GM23248 (cell line): Measurements from ENCODE around the gene RDX. TPM values are rescaled to one million over a fixed set of nuclear protein-coding genes. Genes with fewer than 3 reads are reported as not detected.

Experiments used
- DNase-seq: peaks from one replicate; pipeline ENCODE4 v3.0.0-alpha.2; 2015
- H2AFZ ChIP-seq: fragments of 200-600 bp; sonication (generic); 2 replicates; pipeline ENCODE4 v1.6.1; 2016; ENCODE audit warnings: antibody characterized with exemption
- H3F3A ChIP-seq: fragments of 200-600 bp; sonication (generic); 2 replicates; pipeline ENCODE4 v1.6.1; 2016; ENCODE audit warnings: mild to moderate bottlenecking, antibody characterized with exemption, mixed run types; ENCODE audit not compliant: insufficient read depth
- H3K27ac ChIP-seq: fragments of 200-600 bp; sonication (generic); 2 replicates; pipeline ENCODE4 v1.5.1; 2016; ENCODE audit warnings: mild to moderate bottlenecking
- H3K27me3 ChIP-seq: fragments of 200-600 bp; sonication (generic); replicated peaks from 2 replicates; pipeline ENCODE4 v1.6.1; 2016; ENCODE audit warnings: mild to moderate bottlenecking; ENCODE audit not compliant: insufficient read depth
- H3K36me3 ChIP-seq: fragments of 200-600 bp; sonication (generic); 2 replicates; pipeline ENCODE4 v1.6.1; 2016; ENCODE audit warnings: low read depth, mild to moderate bottlenecking
- H3K4me1 ChIP-seq: fragments of 200-600 bp; sonication (generic); 2 replicates; pipeline ENCODE4 v1.6.1; 2016; ENCODE audit warnings: mild to moderate bottlenecking; ENCODE audit not compliant: insufficient read depth
- H3K4me2 ChIP-seq: fragments of 200-600 bp; sonication (generic); one replicate; pipeline ENCODE4 v1.6.1; 2016; ENCODE audit warnings: mild to moderate bottlenecking; ENCODE audit not compliant: unreplicated experiment
- H3K4me3 ChIP-seq: fragments of 200-600 bp; sonication (generic); 2 replicates; pipeline ENCODE4 v1.5.1; 2016; ENCODE audit warnings: mild to moderate bottlenecking
- H3K79me2 ChIP-seq: fragments of 200-600 bp; sonication (generic); 2 replicates; pipeline ENCODE4 v1.6.1; 2016; ENCODE audit warnings: mild to moderate bottlenecking; ENCODE audit not compliant: insufficient read depth
- H3K9ac ChIP-seq: fragments of 200-600 bp; sonication (generic); 2 replicates; pipeline ENCODE4 v1.6.1; 2016; ENCODE audit warnings: mild to moderate bottlenecking
- H3K9me2 ChIP-seq: fragments of 200-600 bp; sonication (generic); 2 replicates; pipeline ENCODE4 v1.6.1; 2016; ENCODE audit warnings: mixed run types, mild to moderate bottlenecking, moderate library complexity; ENCODE audit not compliant: insufficient read depth
- H3K9me3 ChIP-seq: fragments of 200-600 bp; sonication (generic); one replicate; pipeline ENCODE4 v1.6.1; 2017; ENCODE audit warnings: low read depth
- H4K20me1 ChIP-seq: fragments of 200-600 bp; sonication (generic); 2 replicates; pipeline ENCODE4 v1.6.0; 2016; ENCODE audit not compliant: insufficient read depth
- EZH2 ChIP-seq: fragments of 200-600 bp; sonication (generic); IDR thresholded peaks from 2 replicates; pipeline ENCODE4 v1.6.1; 2018; ENCODE audit warnings: antibody characterized with exemption, mild to moderate bottlenecking; ENCODE audit not compliant: insufficient read depth, poor library complexity, severe bottlenecking
- EZH2phosphoT487 ChIP-seq: fragments of 200-600 bp; sonication (generic); IDR thresholded peaks from 2 replicates; pipeline ENCODE4 v1.6.1; 2018; ENCODE audit warnings: antibody characterized with exemption, moderate library complexity, mild to moderate bottlenecking, low read depth; ENCODE audit not compliant: insufficient read depth
- WGBS, 2 experiments: methylation state at CpG; one replicate each; pipeline ENCODE4 v1.1.6; 2015 to 2017; ENCODE audit warnings: low lambda C conversion rate in 2 of 2, low coverage in 1 of 2; ENCODE audit errors: missing lambda C conversion rate in 2 of 2; 5-methylcytosine and 5-hydroxymethylcytosine counted together
- in situ Hi-C: fragments of 300-500 bp; cut with MboI; formaldehyde crosslinking; loops from 2 replicates; pipeline ENCODE4 v1.15.0; 2020
- polyA plus RNA-seq: library from polyadenylated mRNA; unstranded; fragments of >200 nt; fragmentation: Nextera tagmentation; extraction: Ambion mirVana; gene quantifications from 2 replicates; pipeline ENCODE4 v1.2.1, GENCODE V29; 2016
- total RNA-seq: library from RNA; depleted of rRNA; stranded (reverse); fragments of >200 nt; shearing (Covaris generic); gene quantifications from 2 replicates; pipeline ENCODE4 v1.2.3, GENCODE V29; 2014

RDX gene
- total and polyA plus RNA-seq, 2 experiments from 2014 or later, result 69.5 to 95.4 TPM

GRCh38 chr11:110298301-110298765, 1.9 kb upstream of the RDX start:
- H3K4me2 ChIP-seq, result peak overlapping the region; percentile 66

GRCh38 chr11:110297726-110298300, 1.4 kb upstream of the RDX start:
- peak overlapping the region; percentile 99 for H3K9ac ChIP-seq
- no peak for TF ChIP-seq EZH2phosphoT487
- TF ChIP-seq EZH2, result no peak
- no peaks in the 10 kb centered on the region for H3K9me2 ChIP-seq
- no peaks in the 10 kb centered on the region for H4K20me1 ChIP-seq
- peaks cover 33% of the 10 kb centered on the region for H3K79me2 ChIP-seq
- no peaks in the 10 kb centered on the region for H3K9me3 ChIP-seq
- WGBS, 2 experiments, result 72 to 76% methylated on average over 3 of the region's 3 CpGs
- no peaks in the 10 kb centered on the region for H3K36me3 ChIP-seq
- no peaks in the 10 kb centered on the region for H3K27me3 ChIP-seq
- peak overlapping the region; percentile 66 for H3K4me2 ChIP-seq
- DNase-seq, result peak; percentile 40
- 0 out of 2 replicates have a peak overlapping the region, but pooled peaks have one; percentile 12 for H3K4me3 ChIP-seq
- peaks cover 35% of the 10 kb centered on the region for H3K4me1 ChIP-seq
- peaks cover 23% of the 10 kb centered on the region for H3F3A ChIP-seq
- peak overlapping the region; percentile 70 for H2AFZ ChIP-seq
- H3K27ac ChIP-seq, result peak overlapping the region; percentile 98
- in situ Hi-C loops, result no loop called here

More at GRCh38 chr11:110298301-110298765, 1.9 kb upstream of the RDX start:
- Histone ChIP-seq H3K9ac (no peak overlapping the region), H3K4me1 (peaks cover 32% of the 10 kb centered on the region), H4K20me1 (no peaks in the 10 kb centered on the region), H2AFZ (no peak overlapping the region), H3K9me2 (no peaks in the 10 kb centered on the region), H3K27ac (peak overlapping the region; percentile 98; the same call in 1 of the 2 replicates), H3K9me3 (no peaks in the 10 kb centered on the region), H3K36me3 (no peaks in the 10 kb centered on the region), H3K27me3 (no peaks in the 10 kb centered on the region), H3K79me2 (peaks cover 28% of the 10 kb centered on the region), H3K4me3 (no peak overlapping the region), H3F3A (peaks cover 23% of the 10 kb centered on the region)
- TF ChIP-seq EZH2phosphoT487, result no peak
- no peak for TF ChIP-seq EZH2
- in situ Hi-C loops, result no loop called here
- DNase-seq, result no peak
- 66 to 68% methylated on average over 5 of the region's 5 CpGs for whole genome bisulfite sequencing, 2 experiments

GRCh38 chr11:110297076-110297725, 787 bp upstream of the RDX start:
- in situ Hi-C loops, result no loop called here
- WGBS, 2 experiments, result 18% methylated on average over 10 of the region's 10 CpGs

GRCh38 chr11:110295531-110296225, 736 bp downstream of the RDX start:
- TF ChIP-seq EZH2phosphoT487, result no peak
- H3K27ac ChIP-seq, result peak overlapping the region; percentile 98
- H3K4me1 ChIP-seq, result peaks cover 35% of the 10 kb centered on the region
- H3K79me2 ChIP-seq, result peaks cover 54% of the 10 kb centered on the region
- in situ Hi-C loops, result no loop called here
- no peaks in the 10 kb centered on the region for H3K9me2 ChIP-seq
- peak; percentile 78 for DNase-seq
- no peaks in the 10 kb centered on the region for H3K36me3 ChIP-seq
- H3K9ac ChIP-seq, result peak overlapping the region; percentile 99
- H3F3A ChIP-seq, result peaks cover 23% of the 10 kb centered on the region
- peak overlapping the region; percentile 73 for H2AFZ ChIP-seq
- H3K9me3 ChIP-seq, result no peaks in the 10 kb centered on the region
- H3K4me3 ChIP-seq, result peak overlapping the region; percentile 97
- H3K27me3 ChIP-seq, result no peaks in the 10 kb centered on the region
- 1% methylated on average over 39 of the region's 39 CpGs for WGBS, 2 experiments
- peak overlapping the region; percentile 96 for H3K4me2 ChIP-seq
- 0 out of 2 replicates have a peak, but pooled peaks cover under 1% of the 10 kb centered on the region for H4K20me1 ChIP-seq

More at GRCh38 chr11:110297076-110297725, 787 bp upstream of the RDX start:
- no peaks in the 10 kb centered on the region for H3K9me3 ChIP-seq
- H3K4me3 ChIP-seq, result peak overlapping the region; percentile 97
- peak overlapping the region; percentile 99 for H3K9ac ChIP-seq
- peaks cover 23% of the 10 kb centered on the region for H3F3A ChIP-seq
- peaks cover 39% of the 10 kb centered on the region for H3K79me2 ChIP-seq
- H3K9me2 ChIP-seq, result no peaks in the 10 kb centered on the region
- TF ChIP-seq EZH2phosphoT487 (no peak), EZH2 (no peak)
- H3K36me3 ChIP-seq, result no peaks in the 10 kb centered on the region
- H3K4me2 ChIP-seq, result peak overlapping the region; percentile 66
- peaks cover 35% of the 10 kb centered on the region for H3K4me1 ChIP-seq
- DNase-seq, result peak; percentile 79
- H3K27me3 ChIP-seq, result no peaks in the 10 kb centered on the region
- no peaks in the 10 kb centered on the region for H4K20me1 ChIP-seq
- peak overlapping the region; percentile 70 for H2AFZ ChIP-seq
- peak overlapping the region; percentile 98 for H3K27ac ChIP-seq
